Retinal pigment epithelial cell (primary cell): ENCODE results near the gene WNT1.
A peak's percentile ranks its signal among the peaks of the same experiment; 100 is the strongest.

Experiments used
- DNase-seq: peaks from one replicate; pipeline ENCODE4 v3.0.0-alpha.2; 2010; ENCODE audit warnings: low read depth
- H3K4me3 ChIP-seq: 2 replicates; pipeline ENCODE4 v1.5.1; 2011; ENCODE audit warnings: mild to moderate bottlenecking, low read length, control low read depth, moderate library complexity
- TF ChIP-seq, protein P1 (sequence below): conservative IDR thresholded peaks from 2 replicates; pipeline ENCODE4 v1.5.1; 2011; ENCODE audit warnings: low read depth, low read length, control low read depth, inconsistent platforms

The WNT1 gene

DNA sequence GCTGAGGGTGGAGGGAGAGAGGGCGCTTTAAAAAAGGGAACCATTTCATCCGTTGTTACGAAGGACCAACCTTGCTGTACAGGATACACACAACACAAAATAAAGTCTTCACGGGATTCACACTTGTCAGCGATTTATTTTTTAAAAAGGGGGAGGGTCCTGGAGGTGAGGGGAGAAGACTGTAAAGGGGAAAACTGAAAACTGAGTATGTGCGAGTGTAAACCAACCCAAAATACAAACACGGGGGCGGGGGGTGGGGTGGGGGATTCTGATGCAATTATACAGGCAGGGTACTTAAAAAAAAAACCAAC, 41.0 kb downstream of the WNT1 start:
- TF ChIP-seq, protein P1, sequence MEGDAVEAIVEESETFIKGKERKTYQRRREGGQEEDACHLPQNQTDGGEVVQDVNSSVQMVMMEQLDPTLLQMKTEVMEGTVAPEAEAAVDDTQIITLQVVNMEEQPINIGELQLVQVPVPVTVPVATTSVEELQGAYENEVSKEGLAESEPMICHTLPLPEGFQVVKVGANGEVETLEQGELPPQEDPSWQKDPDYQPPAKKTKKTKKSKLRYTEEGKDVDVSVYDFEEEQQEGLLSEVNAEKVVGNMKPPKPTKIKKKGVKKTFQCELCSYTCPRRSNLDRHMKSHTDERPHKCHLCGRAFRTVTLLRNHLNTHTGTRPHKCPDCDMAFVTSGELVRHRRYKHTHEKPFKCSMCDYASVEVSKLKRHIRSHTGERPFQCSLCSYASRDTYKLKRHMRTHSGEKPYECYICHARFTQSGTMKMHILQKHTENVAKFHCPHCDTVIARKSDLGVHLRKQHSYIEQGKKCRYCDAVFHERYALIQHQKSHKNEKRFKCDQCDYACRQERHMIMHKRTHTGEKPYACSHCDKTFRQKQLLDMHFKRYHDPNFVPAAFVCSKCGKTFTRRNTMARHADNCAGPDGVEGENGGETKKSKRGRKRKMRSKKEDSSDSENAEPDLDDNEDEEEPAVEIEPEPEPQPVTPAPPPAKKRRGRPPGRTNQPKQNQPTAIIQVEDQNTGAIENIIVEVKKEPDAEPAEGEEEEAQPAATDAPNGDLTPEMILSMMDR: no peak
- no peak for DNase-seq
- peak overlapping the region; percentile 93 for H3K4me3 ChIP-seq

DNA sequence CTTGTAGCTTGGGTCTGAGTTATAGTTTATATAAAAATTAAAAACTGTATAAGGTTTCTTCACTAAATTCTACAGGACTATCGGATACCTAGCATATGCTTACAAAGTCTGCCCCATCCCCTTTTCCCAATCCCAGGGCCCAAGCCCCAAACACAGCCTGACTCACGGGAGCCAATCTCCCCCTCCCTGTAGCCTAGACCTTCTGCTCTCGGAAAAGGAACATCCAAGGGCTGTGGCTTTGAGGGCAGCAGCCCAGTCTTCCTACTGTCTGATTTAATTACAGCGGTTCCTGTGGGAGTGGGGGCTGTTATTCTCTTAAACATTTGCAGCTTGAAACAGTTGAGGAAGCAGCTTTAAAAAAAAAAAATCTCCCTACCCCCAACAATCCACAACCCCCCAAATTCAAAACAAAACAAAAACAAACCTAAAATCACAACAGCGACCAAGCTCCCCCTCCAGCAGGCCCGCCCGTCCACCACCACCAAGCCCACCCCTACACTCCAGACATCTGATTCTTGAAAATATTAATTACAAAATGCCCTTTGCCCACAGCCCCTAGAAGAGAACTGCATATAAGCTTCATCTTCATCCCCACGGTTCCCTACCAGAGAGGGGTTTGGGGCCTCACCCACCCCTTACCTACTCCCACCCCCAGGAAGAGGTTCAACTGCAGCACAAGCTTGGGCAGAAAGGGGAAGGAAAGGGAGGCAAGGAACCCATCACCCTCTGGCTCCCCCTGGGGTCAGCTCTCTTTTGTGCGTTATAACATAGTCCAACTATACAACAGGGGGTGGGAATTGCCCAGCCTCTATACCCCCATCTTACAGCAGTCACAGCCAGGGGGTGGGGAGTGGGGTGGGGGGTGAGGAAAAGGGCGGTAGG, 41.6 kb downstream of the WNT1 start:
- H3K4me3 ChIP-seq: no peak overlapping the region
- no peak for DNase-seq
- TF ChIP-seq, protein P1: peak; percentile 56

DNA sequence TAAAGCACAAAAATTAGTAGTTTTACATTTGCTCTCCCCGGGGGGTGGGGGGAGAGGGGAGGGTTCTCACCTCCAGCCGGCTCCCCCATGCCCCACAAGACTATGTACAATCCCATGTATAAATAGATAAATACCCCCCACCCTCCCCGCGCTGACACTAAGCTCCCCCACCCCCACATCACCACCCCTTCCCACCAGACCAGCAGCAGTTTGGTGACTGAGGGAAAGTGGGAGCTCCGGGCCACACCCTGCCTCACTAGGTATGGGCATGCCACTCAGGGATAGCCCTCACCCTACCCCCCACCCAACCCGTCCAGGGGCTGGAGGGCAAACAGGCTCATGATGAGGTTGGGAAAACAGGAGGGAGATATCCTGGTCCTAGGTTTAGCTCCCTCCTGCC, 42.3 kb downstream of the WNT1 start:
- TF ChIP-seq, protein P1: no peak
- no peak for DNase-seq
- no peak overlapping the region for H3K4me3 ChIP-seq

DNA sequence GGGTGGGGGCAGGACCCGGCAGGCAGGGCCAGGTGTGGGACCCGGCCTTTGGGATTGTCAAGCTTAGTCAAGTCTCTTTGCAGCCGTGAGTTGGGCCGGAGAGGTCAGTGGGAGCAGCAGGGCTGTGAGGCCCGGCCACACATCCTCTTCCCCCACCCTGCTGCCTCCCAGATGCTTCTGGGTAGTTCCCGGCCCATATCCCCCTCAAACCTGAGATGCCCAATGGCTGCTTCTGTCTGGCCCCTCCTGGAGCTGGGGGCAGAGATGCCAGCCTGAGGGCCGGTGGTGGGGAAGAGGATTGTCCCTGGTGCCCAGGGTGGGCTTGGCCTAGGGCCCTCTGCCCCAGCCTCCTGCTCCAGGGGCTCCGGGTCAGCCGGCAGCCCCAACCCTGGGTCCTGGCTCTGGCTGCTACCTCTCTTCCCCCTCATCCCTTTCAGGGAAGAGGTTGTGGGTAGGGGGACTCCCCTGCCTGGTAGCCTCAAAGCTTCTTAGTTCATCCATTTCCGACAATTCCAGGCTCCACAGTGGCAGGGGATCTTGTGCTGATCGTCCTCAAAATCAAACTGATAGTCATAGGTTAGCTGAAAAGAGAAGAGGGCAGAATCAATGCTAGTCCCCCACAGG, 43.3 kb downstream of the WNT1 start:
- DNase-seq: no peak
- H3K4me3 ChIP-seq: no peak overlapping the region
- TF ChIP-seq, protein P1: no peak

DNA sequence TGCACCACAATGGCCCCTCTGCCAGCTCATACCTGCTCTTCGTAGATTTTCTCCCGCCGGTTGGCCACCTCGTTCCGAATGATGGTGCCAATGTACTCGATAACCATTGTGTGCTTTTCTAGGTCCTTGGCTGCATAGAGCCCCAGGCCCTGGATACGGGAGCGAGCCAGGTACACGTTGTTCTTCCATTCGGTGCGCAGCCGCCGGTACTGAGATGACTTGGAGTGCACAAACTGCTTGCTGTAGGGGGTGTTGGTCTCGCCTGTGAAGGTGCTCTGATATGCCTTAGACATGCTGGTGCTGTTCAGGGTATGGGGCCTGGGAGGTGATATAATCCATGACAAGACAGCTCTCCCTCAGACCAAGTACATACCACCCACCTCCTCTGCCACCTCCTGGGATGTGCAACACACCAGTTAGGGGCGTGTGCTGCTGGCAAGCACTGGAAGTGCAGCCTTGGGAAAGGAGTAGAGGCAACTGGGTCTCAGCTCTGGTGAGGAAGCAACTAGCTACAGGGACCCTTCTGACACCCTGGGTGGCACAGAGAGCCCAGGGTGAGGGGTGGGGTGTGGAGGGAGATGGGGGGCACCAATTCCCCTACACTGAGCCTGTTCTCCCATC, 44.5 kb downstream of the WNT1 start:
- no peak overlapping the region for H3K4me3 ChIP-seq
- no peak for DNase-seq
- TF ChIP-seq, protein P1: no peak

DNA sequence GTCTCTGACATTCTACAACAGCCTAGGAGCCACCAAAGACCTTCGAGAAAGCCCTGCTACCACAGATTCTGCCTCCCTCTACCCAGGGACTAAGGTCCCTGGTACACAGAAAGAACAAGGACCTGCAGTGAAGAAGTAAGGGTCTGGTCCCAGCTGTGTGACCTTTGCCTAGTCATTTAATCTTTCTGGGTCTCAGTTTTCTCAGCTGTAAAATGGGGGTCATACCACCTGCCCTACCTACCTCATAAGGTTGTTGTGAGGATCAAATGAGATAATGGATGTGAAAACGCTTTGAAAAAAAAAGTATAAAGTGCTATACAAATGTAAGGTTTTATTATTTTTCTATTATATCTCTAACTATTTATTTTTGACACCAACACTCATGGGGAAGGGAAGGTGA, 45.7 kb downstream of the WNT1 start:
- DNase-seq: no peak
- no peak overlapping the region for H3K4me3 ChIP-seq
- TF ChIP-seq, protein P1: no peak

DNA sequence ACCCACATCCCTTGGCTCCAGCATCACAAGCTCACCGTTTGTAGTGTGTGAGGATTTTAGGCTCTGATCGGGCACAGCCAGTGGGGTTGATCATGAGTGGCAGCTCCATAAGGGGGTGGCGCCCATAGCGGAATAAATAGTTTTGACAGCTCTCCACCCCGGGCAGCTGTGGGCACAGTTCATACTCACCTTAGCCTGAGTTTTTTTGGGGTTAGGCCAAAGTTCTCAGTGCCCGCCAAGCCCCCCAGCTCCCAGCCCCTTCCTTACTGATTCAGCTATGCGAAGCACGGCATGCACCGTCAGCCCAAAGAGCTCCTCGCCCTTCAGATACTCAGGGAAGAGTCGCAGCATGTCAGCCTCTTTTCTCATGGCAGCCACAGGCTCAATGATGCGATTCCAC, 46.4 kb downstream of the WNT1 start:
- TF ChIP-seq, protein P1: no peak
- H3K4me3 ChIP-seq: no peak overlapping the region
- DNase-seq: no peak
